Epithelial cell of proximal tubule (primary cell): ENCODE measurements around the gene THOC2. TPM values are rescaled to one million over a fixed set of nuclear protein-coding genes. Genes with fewer than 3 reads are reported as not detected.
"Not testable (repeated sequence)": the region's sequence is repeated elsewhere in the genome, so short reads cannot be mapped to it uniquely, and the experiment has no call there.

Experiments
- DNase-seq: peaks from one replicate; pipeline ENCODE4 v3.0.0-alpha.2; 2011; ENCODE audit warnings: low read depth
- H3K4me3 ChIP-seq: 2 replicates; pipeline ENCODE4 v1.5.1; 2011; ENCODE audit warnings: low read depth, mild to moderate bottlenecking, low read length
- CTCF ChIP-seq: conservative IDR thresholded peaks from 2 replicates; pipeline ENCODE4 v1.5.1; 2012; ENCODE audit warnings: low read depth, mild to moderate bottlenecking, low read length
- total RNA-seq: library from RNA; depleted of rRNA; stranded (reverse); fragments of >200 nt; gene quantifications from 2 replicates; pipeline ENCODE4 v1.2.3, GENCODE V29; 2015

The THOC2 gene
- total RNA-seq, 1 donor from 2014 or later = 47.4 TPM

- no peak for DNase-seq
- no peak for TF ChIP-seq CTCF
- no peak overlapping the region for H3K4me3 ChIP-seq
Observed at GRCh38 chrX:123588723-123589122, 144.1 kb downstream of the THOC2 start.

GRCh38 chrX:123581586-123581985, 151.3 kb downstream of the THOC2 start:
- DNase-seq = no peak
- no peak for TF ChIP-seq CTCF

GRCh38 chrX:123580792-123581191, 152.1 kb downstream of the THOC2 start:
- no peak for DNase-seq
- no peak overlapping the region for H3K4me3 ChIP-seq
- no peak for TF ChIP-seq CTCF

More at GRCh38 chrX:123581586-123581985, 151.3 kb downstream of the THOC2 start:
- no peak overlapping the region for H3K4me3 ChIP-seq

- H3K4me3 ChIP-seq, DNase-seq: not testable (repeated sequence)
Observed at GRCh38 chrX:123574027-123574426, 158.8 kb downstream of the THOC2 start.

GRCh38 chrX:123570011-123570590, 162.8 kb downstream of the THOC2 start:
- TF ChIP-seq CTCF = no peak
- H3K4me3 ChIP-seq = no peak overlapping the region
- DNase-seq = no peak

GRCh38 chrX:123563167-123563566, 169.7 kb downstream of the THOC2 start:
- no peak overlapping the region for H3K4me3 ChIP-seq
- TF ChIP-seq CTCF = no peak
- DNase-seq = no peak

GRCh38 chrX:123562342-123563146, 170.3 kb downstream of the THOC2 start:
- no peak for DNase-seq
- no peak overlapping the region for H3K4me3 ChIP-seq
- TF ChIP-seq CTCF = no peak
